A673 (cell line): ENCODE measurements around the gene RPL39.
"Not testable (repeated sequence)": the region's sequence is repeated elsewhere in the genome, so short reads cannot be mapped to it uniquely, and the experiment has no call there.

ENCODE experiments used
- EZH2 ChIP-seq: fragments of 200-600 bp; sonication (generic); IDR thresholded peaks from 2 replicates; pipeline ENCODE4 v1.6.1; 2017; ENCODE audit warnings: borderline replicate concordance, low read depth, mild to moderate bottlenecking, mixed read lengths, antibody characterized with exemption, low read length; ENCODE audit not compliant: poor library complexity, severe bottlenecking
- TF ChIP-seq, protein P1 (sequence below): fragments of 300-800, 200-600 bp; sonication (generic); conservative IDR thresholded peaks from 2 replicates; pipeline ENCODE4 v1.5.1; 2017; ENCODE audit warnings: low read depth, mild to moderate bottlenecking, antibody characterized with exemption, low read length, moderate library complexity, mixed read lengths

DNA sequence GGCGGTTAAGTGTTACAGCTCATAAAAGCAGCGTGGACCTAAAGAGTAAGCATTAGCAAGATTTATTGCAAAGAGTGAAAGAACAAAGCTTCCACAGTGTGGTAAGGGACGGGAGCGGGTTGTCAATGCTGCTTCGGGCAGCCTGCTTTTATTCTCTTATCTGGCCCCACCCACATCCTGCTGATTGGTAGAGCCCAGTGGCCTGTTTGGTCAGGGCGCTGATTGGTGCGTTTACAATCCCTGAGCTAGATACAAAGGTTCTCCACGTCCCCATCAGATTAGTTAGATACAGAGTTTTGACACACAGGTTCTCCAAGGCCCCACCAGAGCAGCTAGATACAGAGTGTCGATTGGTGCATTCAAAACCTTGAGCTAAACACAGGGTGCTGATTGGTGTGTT, 41.3 kb downstream of the RPL39 start:
- TF ChIP-seq, protein P1, sequence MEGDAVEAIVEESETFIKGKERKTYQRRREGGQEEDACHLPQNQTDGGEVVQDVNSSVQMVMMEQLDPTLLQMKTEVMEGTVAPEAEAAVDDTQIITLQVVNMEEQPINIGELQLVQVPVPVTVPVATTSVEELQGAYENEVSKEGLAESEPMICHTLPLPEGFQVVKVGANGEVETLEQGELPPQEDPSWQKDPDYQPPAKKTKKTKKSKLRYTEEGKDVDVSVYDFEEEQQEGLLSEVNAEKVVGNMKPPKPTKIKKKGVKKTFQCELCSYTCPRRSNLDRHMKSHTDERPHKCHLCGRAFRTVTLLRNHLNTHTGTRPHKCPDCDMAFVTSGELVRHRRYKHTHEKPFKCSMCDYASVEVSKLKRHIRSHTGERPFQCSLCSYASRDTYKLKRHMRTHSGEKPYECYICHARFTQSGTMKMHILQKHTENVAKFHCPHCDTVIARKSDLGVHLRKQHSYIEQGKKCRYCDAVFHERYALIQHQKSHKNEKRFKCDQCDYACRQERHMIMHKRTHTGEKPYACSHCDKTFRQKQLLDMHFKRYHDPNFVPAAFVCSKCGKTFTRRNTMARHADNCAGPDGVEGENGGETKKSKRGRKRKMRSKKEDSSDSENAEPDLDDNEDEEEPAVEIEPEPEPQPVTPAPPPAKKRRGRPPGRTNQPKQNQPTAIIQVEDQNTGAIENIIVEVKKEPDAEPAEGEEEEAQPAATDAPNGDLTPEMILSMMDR, result not testable (repeated sequence)
- not testable (repeated sequence) for TF ChIP-seq EZH2
